Endothelial cell (in vitro differentiated cells): ENCODE data around the gene PTPRE. TPM values are rescaled to one million over a fixed set of nuclear protein-coding genes. Genes with fewer than 3 reads are reported as not detected.

Source experiments
- DNase-seq: peaks from one replicate; pipeline ENCODE4 v3.0.0; 2021; ENCODE audit warnings: low spot score
- H3K27ac Mint-ChIP-seq: one replicate; pipeline ENCODE4 v1.8.0; 2021; ENCODE audit warnings: mixed read lengths, inconsistent platforms; ENCODE audit not compliant: unreplicated experiment
- H3K27me3 Mint-ChIP-seq: one replicate; pipeline ENCODE4 v1.8.0; 2021; ENCODE audit warnings: mild to moderate bottlenecking, moderate library complexity, mixed read lengths, inconsistent platforms; ENCODE audit not compliant: unreplicated experiment
- H3K36me3 Mint-ChIP-seq: one replicate; pipeline ENCODE4 v1.8.0; 2021; ENCODE audit warnings: mild to moderate bottlenecking, low read depth, mixed read lengths, inconsistent platforms; ENCODE audit not compliant: unreplicated experiment
- H3K4me1 Mint-ChIP-seq: one replicate; pipeline ENCODE4 v1.8.0; 2021; ENCODE audit warnings: mild to moderate bottlenecking, mixed read lengths, inconsistent platforms; ENCODE audit not compliant: unreplicated experiment
- H3K4me3 Mint-ChIP-seq: one replicate; pipeline ENCODE4 v1.8.0; 2021; ENCODE audit warnings: mild to moderate bottlenecking, mixed read lengths, inconsistent platforms; ENCODE audit not compliant: unreplicated experiment
- H3K9me3 Mint-ChIP-seq: one replicate; pipeline ENCODE4 v1.8.0; 2021; ENCODE audit warnings: mixed read lengths, inconsistent platforms; ENCODE audit not compliant: unreplicated experiment
- CTCF ChIP-seq: fragments of 200-600 bp; sonication (generic); IDR thresholded peaks from one replicate; pipeline ENCODE4 v1.5.0; 2021; ENCODE audit warnings: antibody characterized with exemption; ENCODE audit not compliant: unreplicated experiment
- total RNA-seq: library from RNA; stranded (reverse); fragmentation: NEBNext Ultra II Directional; extraction: Animal tissue kit (Norgen Biotek cat#: 25700); gene quantifications from one replicate; pipeline ENCODE4 v1.2.1, GENCODE V29; 2021; ENCODE audit not compliant: unreplicated experiment

PTPRE gene
- total RNA-seq, 1 donor from 2014 or later, result 117 TPM

DNA sequence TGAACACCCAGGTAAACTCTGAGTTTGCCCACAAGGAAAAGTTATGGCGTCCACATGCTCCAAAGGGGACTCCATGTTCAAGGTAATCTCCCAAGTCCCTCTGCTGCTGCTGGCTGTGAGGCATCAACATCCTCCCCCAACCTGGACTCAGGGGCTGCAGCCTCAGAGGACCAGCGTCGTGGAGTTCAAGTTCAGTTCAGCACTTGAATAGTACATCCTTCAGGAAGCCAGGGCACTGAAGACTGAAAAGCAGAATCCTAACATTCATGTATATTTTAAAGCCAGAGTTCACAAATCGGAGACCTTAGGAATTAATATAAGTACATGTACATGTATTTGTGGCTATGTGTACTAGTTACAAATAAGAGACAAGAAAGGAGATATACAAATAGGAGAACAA, 90.4 kb downstream of the PTPRE start:
- Mint-ChIP-seq H3K27ac (no peak overlapping the region), H3K4me3 (no peak overlapping the region), H3K4me1 (peaks cover 45% of the 10 kb centered on the region), H3K9me3 (no peaks in the 10 kb centered on the region), H3K36me3 (peaks cover 25% of the 10 kb centered on the region), H3K27me3 (peaks cover 2% of the 10 kb centered on the region)
- DNase-seq, result no peak
- TF ChIP-seq CTCF, result no peak

DNA sequence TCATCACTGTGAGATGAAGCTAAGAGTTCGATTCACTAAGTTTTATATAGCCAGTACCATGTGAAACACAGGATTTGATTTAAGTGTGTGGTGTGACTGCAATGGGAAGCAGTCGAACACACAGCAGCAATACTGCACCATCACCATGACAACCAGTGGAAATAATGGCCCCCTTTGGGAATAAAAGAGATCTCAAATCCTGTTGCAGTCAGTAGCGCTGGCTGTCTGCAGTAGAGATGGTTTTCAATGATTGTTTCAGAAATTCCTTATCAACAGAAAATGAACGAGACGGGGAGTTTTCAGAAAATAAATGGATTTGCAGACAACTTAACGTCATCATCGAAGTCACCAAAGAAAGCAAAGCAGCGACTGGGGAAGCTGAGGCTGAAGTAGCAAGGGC, 91.0 kb downstream of the PTPRE start:
- Mint-ChIP-seq H3K4me3 (no peak overlapping the region), H3K27ac (peak overlapping the region; percentile 57), H3K36me3 (peaks cover 26% of the 10 kb centered on the region), H3K4me1 (peaks cover 43% of the 10 kb centered on the region), H3K27me3 (peaks cover 2% of the 10 kb centered on the region), H3K9me3 (no peaks in the 10 kb centered on the region)
- no peak for TF ChIP-seq CTCF
- DNase-seq, result no peak

- TF ChIP-seq CTCF, result no peak
- H3K36me3 Mint-ChIP-seq, result peaks cover 26% of the 10 kb centered on the region
- peak overlapping the region; percentile 28 for H3K27ac Mint-ChIP-seq
- no peak overlapping the region for H3K4me3 Mint-ChIP-seq
- no peaks in the 10 kb centered on the region for H3K9me3 Mint-ChIP-seq
- peaks cover 36% of the 10 kb centered on the region for H3K4me1 Mint-ChIP-seq
- H3K27me3 Mint-ChIP-seq, result peaks cover 2% of the 10 kb centered on the region
- DNase-seq, result no peak
Measured at GRCh38 chr10:127998501-127999144, 91.7 kb downstream of the PTPRE start.

DNA sequence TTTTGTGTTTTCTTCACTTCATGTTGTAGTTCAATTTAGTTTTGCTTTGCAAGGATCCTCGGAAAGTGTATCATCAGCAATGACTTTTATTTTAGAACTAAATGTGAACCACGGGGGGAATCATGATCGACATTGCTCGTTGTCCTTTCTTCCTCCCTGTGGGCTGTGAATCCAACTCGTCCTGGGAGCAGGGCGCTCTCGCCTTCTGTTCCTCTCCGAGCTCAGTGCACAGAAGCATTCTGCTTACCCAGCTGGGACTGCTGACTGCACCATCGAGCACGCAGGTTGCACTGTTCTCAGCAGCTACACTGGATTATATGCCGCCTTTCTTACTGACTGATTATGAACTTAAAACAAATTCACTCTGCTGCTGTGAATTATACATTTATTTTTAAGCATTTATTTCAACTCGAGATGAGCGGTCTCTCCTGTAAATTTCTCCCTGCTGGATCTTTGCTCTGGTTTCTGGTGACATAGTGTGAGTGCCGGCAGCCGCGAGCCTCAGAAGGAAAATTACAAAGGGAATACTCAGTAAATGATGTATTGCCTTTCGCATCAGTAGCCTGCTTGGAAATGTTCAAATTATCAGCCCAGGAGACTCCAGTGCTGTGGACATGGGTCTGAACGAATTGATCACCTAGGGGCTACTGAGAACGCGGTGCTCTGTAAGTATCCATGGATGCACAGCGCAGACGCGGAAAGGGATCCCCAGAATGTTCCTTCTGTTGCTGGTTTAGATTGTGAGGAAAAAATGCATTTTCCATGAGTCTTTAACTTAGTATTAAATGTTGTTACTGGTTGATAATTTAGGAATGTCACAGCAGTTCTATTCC, 92.6 kb downstream of the PTPRE start:
- no peak overlapping the region for H3K4me3 Mint-ChIP-seq
- peaks cover 4% of the 10 kb centered on the region for H3K27me3 Mint-ChIP-seq
- no peak for TF ChIP-seq CTCF
- peaks cover 38% of the 10 kb centered on the region for H3K4me1 Mint-ChIP-seq
- H3K36me3 Mint-ChIP-seq, result peaks cover 26% of the 10 kb centered on the region
- H3K27ac Mint-ChIP-seq, result no peak overlapping the region
- DNase-seq, result no peak
- no peaks in the 10 kb centered on the region for H3K9me3 Mint-ChIP-seq
